Activated naive CD4-positive, alpha-beta T cell treated with Interleukin-2 at 50 U/mL for 16 hours (primary cell): Measurements from ENCODE around the gene PLA2G4A.

Experiments
- DNase-seq: peaks from one replicate; pipeline ENCODE4 v3.0.0-alpha.2; 2020

Gene PLA2G4A

DNA sequence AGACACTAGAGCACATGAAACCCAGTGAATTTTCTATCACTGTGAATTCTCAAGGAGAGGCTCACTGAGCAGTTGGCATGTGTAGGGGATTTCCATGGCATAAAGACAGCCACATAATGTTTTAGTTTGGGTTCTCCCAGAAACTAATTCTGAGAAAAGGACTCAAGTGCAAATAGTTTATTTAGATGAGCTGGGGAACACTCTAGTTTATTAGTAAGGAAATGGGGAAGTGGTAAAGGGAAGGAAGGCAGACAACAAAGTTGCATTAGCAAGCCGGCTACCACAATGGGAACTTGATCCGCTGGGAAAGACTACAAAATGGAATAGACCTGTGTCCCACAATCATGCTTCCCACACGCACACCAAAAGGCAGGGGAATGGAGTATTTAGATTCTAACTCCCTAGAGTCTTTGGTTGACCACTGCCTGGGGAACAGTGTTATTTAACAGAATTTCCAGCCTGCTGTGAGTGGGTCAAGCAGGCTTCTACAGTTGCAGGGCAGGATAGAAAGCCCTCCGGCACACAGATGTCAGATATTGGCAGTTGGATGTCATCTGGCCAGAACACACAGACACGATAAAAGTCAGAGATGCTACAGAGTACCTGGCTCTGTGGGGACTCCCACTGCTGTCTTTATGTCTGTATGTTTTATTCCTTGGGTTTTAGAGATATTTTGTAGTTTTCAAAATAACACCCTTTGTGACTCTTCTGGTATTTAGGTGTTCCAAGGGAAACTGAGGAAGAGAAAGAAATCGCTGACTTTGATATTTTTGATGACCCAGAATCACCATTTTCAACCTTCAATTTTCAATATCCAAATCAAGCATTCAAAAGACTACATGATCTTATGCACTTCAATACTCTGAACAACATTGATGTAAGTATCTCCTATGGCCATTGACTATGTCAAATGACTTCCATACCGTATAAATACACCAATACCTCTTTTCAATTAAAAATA is 150.1 kb downstream of the PLA2G4A start:
- no peak for DNase-seq

DNA sequence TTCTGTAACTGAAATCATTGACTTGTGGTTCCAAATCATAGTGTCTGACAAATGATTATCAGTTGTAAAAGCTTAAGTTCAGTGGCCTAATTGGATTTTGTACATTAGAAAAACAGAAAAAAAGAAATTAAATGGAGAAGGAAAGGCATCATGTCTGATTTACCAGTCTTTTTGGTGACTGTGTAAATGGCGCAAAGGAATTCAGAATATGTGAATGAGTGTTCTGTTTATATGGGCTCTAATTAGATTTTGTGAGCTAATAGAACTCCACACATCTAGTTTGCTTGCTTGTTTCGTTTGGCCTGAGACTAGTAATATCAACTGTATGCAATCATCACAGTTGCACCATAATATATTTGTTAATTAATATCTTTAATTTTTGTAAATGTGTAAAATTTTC is 151.7 kb downstream of the PLA2G4A start:
- DNase-seq = no peak

DNA sequence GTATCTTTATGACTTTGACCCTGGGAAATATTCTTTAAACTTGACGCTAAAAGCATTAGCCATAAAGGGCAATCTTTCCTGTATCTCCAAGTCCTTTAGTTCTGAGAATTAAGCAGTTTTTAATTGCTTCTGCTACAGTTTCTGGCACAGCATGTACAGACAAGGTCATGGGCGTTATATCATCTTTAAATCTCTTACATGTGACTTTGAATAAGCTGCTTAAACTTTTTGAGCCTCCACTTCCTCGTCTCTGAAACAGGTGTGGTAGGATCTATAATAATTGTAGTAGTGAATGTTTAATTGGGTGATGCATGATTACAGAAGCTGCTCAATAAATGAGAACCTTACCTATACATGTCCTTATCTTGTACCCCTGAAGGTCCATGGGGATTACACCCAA is 153.4 kb downstream of the PLA2G4A start:
- DNase-seq = no peak

DNA sequence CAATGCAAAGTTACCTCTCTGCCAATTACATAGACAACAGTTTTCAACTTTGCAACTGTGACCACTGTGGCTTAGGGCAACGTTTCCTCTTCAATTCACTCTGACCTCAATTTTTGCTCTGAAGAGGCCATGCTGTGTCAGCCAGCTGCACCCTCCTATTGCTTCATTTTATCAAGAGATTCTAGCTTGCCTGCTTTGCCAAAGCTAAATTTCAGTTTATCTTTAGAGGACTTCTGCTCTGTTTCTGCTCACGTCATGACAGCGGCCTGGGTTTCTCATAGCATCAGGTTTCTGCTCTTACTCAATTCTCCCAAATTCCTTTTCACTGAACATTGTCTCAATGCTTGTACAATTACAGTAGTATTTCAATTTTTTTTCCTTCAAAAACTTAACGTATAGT is 154.6 kb downstream of the PLA2G4A start:
- no peak for DNase-seq

DNA sequence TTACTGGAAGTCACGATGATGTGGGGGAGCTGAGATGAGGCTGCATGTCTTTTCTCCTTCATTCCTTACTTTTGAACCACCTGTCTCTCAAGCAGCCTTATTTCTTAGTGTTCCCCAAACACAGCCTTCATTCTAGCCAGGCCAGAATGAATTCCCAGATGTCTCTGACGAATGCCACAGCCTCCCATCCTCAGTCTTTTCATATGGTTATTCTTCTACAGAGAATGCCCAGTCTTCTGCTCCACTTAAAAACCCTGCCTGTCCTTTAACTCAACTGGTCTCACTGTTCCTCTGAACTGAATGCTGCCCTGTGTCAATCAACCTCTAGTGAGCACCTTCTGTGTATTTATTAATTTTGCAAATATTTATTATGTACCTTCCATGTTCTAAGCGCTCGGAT is 156.2 kb downstream of the PLA2G4A start:
- no peak for DNase-seq

DNA sequence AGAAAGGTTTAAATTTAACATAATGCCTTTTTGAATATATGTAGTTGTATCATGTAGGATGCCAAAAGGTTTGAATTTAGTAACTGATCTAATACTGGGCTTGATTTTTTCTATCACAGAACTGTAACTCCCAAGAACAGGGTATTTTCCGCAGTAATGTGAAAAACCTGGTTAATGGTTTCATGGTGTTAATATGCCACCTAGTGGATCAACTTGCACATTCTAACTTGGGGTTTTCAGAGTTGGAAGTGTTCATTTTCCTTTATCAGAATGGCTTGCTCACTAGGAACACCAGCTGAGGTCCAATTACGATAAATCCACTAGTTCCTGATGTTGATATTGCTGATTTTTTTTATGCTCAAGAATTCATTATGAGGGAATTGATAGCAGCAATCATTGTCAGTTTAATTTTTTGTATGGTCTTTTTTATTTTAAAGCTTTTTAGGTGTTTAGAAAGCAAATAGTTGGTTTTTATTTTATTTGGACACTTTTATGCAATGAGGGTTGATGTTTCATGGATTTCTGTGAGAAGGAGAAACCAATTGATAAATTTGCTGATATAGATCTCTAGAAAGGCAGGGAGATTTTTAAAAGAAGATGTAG is 157.2 kb downstream of the PLA2G4A start:
- DNase-seq = no peak

DNA sequence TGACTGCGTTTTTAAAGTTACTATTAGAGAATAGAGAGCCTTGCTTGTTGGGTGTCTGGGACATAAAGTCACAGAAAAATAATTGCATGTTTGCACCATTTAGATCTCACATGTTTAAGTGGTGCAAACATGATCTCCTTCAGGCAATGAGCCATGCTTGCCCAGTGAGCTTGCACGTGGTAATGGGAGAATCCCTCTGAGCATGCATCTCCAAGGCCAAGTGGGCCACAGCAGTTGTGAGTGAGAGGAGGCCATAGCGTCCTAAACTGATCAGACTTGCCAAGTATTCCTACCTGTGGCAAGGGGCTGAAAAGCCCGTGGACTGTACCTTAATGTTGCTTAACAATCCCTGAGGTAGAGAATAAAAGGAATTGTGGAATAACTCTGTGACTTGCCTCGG is 158.3 kb downstream of the PLA2G4A start:
- no peak for DNase-seq

DNA sequence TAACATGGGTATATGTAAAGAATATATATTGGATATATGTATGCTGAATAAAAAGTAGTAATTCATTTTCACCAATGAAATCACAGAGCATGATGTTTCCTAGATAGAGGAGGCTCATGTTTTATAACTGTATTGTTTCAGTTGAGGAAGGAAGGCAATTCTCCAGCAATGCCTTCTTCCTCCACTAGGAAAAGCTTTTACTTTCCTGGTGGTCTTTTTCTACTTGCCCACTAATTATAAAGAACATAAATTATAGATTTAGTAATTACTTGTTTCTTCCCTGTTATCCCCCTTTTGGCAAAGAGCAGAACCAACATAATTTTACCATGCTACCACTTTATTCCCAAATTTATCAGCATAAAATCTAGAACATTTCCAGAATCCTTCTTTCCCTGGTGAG is 159.0 kb downstream of the PLA2G4A start:
- DNase-seq = no peak

DNA sequence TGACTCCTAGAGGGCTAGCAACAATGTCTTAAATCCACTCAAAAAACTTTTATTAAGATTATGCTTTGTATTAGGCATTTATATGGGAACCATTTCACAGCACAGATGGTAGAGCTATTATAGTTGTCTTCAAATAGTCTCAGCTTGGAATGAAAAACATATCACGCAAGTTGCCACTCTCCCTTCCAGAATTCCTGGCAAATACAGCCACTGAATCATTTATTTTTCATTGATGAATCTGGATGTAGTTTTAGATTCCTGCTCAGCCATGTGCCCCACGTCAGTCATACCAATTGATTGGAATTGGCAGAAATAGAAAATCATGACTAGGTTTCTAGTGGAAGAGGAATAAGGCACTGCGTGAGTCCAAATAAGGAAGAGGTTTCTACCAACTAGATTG is 165.2 kb downstream of the PLA2G4A start:
- DNase-seq = no peak

DNA sequence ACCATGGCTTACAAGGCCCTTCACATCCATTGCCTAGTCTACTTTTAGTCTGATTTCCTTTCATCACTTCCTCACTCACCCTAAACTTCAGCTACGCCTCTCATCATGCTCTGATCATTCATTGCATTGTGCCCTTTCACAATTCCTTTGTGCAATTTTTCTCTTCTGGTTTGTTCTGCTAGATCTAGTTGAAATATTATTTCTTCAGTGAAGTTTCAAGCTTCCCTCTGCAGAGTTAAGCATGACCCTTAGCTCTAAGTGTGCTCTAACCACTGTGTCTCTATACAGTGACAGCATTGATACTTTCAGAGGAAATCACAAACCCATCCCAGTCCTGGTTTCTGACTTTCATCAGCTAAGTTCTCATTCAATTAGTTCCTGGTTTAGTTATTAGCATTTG is 166.1 kb downstream of the PLA2G4A start:
- DNase-seq = no peak

DNA sequence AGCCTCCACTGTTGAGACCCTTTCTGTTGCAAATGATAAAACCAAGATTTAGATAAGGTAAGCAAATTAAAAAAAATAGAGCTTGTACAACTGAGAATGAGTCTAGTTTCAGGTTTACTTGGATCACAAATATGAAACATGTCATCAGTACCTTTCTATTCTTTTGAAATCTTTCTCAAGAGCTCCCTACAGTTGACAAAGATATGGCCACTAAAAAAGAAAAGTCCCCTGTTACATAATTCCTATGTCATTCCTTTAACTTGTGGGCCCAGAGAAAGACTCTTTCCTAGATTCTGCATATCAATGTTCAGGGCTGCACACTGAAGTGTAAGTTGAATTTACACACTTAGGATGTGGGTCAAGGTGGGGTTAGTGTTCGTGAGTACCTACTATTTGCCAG is 168.1 kb downstream of the PLA2G4A start:
- DNase-seq = no peak

DNA sequence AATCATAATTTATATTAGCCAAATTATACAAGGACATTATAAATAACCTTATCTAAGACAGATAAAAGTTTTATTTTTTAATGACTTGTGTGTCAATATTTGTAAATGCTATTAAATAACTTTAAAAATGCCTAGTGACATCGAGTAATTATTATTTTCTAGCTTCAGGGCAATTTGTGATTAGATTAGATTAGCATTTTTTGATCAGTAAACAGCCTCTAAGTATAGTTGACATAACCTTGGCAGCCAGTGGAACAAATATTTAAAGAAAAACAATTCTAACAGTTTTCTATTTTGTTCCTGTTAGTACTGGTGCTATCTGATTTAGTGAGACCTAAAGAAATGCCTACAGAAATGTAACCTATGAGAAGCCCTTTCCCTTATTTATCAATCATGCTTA is 169.1 kb downstream of the PLA2G4A start:
- DNase-seq = no peak

DNA sequence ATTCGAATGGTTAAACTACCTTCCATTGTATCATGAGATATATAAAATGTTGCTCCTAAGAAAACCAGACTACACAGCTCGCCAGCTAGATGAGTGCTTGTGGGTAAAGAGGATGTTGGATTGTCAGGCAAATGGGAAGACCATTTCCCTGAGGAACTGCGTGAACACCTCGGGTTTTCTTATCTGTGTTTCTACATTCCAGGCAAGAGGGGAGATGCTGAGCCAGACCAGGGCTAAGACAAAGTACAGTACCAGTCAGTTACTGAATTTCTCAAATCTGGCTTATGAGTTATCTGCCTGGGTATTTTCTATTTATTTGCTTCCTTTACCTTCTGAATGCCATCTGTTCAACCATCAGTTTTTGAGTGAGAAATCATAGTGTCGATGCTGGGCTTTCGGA is 170.8 kb downstream of the PLA2G4A start:
- no peak for DNase-seq

DNA sequence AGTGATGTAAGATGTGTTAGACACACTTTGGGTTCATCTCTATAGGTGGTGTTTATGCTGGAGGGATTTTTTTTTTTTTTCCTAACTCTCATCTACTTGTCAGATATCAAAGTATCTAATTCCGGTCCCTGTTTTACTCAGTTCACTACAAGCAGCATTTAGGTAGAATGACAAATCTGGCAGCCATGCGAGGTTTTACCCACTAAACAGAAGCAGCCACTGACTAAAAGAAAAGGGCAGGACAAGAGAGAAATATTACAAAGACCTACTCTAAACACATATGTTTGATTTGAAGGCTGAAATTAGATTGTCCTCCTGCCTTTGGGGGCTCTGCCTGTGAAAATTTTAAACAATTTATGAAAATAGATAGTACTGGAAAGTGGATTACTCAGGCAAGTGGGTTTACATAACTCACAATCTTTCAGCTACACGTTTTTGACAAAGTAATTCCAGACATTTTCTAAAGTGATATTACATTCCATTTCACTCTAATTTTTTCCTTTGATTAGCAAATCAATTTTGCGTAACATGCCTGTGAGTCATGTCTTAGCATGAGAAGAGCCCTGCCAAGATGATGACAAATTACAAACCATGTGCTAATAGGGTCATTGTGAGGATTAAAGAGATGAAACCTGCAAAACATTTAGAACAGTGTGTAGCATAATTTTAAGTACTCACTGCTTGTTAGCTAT is 172.6 kb downstream of the PLA2G4A start:
- DNase-seq = no peak

DNA sequence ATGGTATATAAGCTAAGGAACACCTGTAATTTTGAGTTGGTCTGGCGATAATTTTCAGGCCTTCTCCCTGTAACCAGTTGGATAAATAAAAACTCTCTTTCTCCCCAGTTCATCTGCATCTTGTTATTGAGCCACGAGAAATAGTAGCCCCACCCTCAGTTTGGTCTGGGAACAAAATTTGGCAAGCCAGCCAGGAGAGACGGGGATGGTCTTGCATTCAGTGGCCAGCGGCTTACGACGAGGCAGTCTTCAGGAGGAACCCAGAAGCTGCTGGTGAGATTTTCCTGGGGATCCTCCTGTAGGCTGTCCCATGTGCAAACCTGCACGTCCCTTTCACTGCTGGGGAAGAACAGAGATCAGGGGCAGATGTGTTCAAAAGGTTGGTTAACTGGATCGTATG is 174.6 kb downstream of the PLA2G4A start:
- no peak for DNase-seq

DNA sequence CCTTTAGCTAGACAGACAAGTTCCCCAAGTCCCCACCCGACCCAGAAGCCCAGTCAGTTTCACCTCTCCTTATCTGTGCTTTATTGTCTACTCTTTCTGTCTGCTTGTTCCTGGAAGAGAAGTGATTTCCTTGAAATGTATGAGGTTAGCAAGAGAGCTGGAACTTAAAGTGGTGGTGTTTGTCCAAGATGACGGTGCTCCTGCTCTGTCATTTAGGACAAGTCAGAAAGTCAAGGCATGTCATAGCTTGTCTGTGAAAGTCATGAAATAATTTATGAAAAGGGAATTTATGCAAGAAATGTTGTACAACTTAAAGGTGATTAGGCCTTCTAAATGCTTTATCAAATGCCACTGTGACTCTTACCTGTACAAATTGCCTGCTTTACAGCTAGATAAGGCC is 178.1 kb downstream of the PLA2G4A start:
- no peak for DNase-seq

DNA sequence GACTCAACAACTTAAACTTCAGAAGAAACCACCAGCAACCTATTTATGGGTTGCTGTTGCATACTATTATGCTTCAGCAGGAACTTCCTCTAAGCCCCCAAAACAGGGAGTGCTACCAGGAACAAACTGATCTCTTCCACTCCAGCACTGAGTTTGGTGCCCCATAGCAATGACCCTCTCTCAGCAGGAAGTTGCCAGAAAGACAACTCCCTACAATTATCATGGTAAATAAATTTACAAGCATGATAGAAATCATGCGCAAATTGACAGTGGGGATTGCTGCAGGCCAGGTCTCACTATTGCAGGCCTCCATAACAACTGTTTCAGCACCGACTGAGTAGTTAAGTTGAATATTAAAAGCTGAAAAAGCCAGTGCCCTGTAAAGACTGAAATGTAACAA is 180.6 kb downstream of the PLA2G4A start:
- DNase-seq = no peak

DNA sequence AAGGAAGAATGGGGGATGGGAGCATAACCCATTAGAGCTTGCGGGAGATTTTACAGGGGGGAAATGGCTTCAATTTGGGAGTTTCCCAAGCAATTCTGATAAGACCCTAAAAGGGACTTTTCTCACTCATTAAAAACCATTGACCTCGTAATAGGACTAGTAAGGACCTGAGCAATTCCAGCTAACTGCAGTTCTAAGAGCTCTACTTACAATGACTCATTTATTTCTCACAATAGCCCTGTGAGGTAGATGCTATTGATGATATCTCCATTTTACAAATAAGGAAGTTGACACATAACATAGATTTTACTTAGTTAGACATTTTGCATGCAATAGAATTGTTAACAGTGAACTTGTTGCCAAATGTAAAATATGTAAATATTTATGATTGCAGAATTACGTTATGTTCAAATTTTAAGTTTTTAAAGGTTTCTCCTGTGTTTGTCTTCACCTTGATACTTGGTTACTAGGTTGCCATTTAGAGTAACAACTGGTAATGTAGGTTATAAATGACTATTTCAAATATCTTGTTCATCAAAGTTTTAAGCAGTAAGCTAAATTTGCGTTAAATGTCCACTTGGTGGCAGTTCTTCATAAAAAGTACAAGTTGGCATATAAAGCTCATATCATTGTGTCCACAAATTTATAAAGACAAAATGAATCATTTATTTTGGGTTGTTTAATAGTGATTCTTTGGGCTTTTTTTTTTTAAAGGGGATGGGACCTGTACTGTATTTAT is 182.0 kb downstream of the PLA2G4A start:
- DNase-seq = no peak

DNA sequence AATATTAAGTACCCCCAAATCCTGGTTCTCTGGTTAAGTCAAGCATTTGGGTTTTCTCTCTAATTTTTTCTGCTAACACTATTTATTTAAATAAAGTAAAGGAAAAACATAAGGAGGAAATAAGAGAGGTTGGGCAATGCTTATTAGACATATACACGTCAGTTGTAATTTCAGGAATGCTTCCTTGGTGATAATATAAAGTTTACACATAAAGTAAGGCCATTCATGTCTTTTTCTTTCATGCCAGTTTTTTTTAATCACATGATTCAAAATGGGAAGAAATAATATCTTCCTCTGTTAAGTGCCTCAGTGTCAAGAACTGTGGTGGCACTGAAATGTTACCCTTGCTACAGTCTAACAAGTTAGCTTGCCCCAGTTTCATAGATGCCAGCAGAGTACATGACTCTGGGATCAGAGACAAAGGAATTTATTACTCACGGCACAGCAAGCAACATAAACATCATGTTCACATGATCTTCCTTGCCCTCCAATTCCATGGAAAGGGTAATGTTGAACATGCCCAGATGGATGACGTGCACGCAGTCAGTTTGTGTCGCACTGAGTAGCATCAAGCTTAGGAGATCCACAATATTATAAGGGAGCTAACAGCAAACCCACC is 184.9 kb downstream of the PLA2G4A start:
- DNase-seq = no peak

DNA sequence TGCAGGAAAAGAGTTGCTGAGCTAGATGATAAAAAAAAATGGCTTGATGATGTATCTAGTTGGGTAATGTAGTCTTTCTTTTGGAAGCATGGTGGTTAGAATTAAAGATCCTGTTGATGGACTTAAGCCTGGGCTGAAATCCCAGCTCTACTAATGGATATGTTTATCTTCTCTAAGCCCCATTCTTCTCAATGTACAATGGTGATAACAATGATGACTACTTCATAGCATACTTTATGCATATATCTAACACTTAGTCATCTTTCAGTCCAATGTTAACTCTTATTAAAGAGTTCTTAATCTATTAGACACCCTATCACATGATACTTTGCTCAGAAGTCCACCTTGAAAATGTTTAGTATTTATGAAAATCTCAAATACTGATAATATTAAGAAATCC is 189.5 kb downstream of the PLA2G4A start:
- no peak for DNase-seq

DNA sequence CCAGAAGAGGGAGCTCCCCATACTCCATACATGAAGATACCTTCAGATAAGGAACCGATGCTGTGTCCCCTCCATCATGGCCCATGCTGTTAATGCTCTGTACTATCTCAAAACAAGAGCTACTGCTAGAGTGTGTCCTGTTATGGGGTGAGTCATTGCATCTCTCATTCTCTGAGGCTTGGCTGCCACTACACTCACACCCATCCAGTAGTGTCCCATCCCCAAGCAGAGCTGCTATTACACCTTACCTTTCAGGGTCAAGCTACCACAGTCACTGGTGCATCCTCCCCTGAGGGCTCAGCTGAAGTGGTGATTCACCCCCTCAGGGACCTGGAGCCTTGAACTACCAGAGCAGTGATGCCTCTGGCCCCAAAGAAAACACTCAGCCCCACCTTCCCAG is 198.5 kb downstream of the PLA2G4A start:
- DNase-seq = no peak

DNA sequence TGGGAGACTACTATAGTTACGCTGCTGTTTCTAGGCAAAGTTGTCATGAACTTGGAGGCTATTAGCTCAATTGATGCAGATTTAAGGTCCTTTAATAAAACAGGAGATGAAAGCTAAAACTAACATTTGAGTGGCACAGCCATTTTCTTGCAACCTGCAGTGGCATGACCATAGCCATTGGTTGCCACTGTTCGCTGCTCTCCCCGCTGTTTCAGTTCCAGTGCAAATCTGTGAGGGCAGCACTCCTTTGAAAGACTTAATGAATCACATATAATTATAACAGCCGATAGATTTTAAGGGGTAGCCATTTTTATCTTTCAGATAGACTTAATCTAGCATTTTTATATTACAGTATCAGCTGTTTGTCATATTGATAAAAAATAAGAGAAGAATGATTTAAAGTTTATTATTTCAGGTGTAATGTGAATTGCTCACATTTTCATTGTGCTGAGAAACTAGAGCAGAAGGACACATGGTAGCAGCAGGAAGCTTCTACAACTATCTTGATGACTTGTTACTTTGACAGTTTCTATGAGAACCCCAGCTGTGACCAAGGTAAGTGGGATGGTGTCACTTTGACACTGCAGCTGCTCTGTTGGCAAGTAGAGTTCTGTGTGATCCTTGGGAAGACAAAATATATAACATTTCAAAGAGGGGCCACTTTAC is 203.7 kb downstream of the PLA2G4A start:
- no peak for DNase-seq
